Aorta (tissue), 5 donors: ENCODE data around the gene MGLL. TPM values are rescaled to one million over a fixed set of nuclear protein-coding genes. Genes with fewer than 3 reads are reported as not detected.

Experiments
- ATAC-seq: fragments of 200-7000 bp; cut with Tn5 transposase; one replicate; pipeline ENCODE4 v1.9.1; 2022; ENCODE audit warnings: moderate library complexity; ENCODE audit not compliant: low FRiP score
- DNase-seq, 2 donors: peaks; one replicate each; pipeline ENCODE4 v3.0.0-alpha.2; 2020
- H3K27ac ChIP-seq, 2 donors: one replicate each; pipeline ENCODE4 v1.5.1; 2013; ENCODE audit warnings: low read length in 2 of 2, mild to moderate bottlenecking in 2 of 2, moderate library complexity in 2 of 2, control low read depth in 1 of 2, inconsistent platforms in 1 of 2, low read depth in 1 of 2
- H3K27me3 ChIP-seq, 2 donors: one replicate each; pipeline ENCODE4 v1.6.1; 2013; ENCODE audit warnings: control low read depth in 1 of 2, low read length in 1 of 2, mild to moderate bottlenecking in 1 of 2, moderate library complexity in 1 of 2; ENCODE audit not compliant: insufficient read depth in 2 of 2, control insufficient read depth in 1 of 2
- H3K36me3 ChIP-seq, 2 donors: one replicate each; pipeline ENCODE4 v1.6.1; 2013; ENCODE audit warnings: control low read depth in 1 of 2, low read length in 1 of 2, mild to moderate bottlenecking in 1 of 2; ENCODE audit not compliant: insufficient read depth in 2 of 2, control insufficient read depth in 1 of 2
- H3K4me1 ChIP-seq, 2 donors: one replicate each; pipeline ENCODE4 v1.6.1; 2013; ENCODE audit warnings: low read length in 2 of 2, control low read depth in 1 of 2, mild to moderate bottlenecking in 1 of 2, moderate library complexity in 1 of 2; ENCODE audit not compliant: insufficient read depth in 2 of 2, control insufficient read depth in 1 of 2
- H3K4me3 ChIP-seq, 2 donors: one replicate each; pipeline ENCODE4 v1.5.1; 2013; ENCODE audit warnings: low read length in 2 of 2, control low read depth in 1 of 2, mild to moderate bottlenecking in 1 of 2
- H3K9me3 ChIP-seq: one replicate; pipeline ENCODE4 v1.6.1; 2013; ENCODE audit warnings: mild to moderate bottlenecking, low read length; ENCODE audit not compliant: control insufficient read depth
- WGBS, 2 donors: extraction: QIAGEN DNeasy Blood & Tissue Kit; methylation state at CpG; one replicate each; pipeline ENCODE4 v1.1.7; 2013; 5-methylcytosine and 5-hydroxymethylcytosine counted together
- intact Hi-C, 2 donors: fragments of 100-400 bp; cut with DNase I; formaldehyde crosslinking; loops; one replicate each; pipeline versions ENCODE4 v1.14.2 to v1.15.0; 2022
- polyA plus RNA-seq, 2 donors: library from polyadenylated mRNA; stranded (reverse); fragments of 200-250 nt; gene quantifications; one replicate each; pipeline ENCODE4 v1.2.3, GENCODE V29; 2013
- total RNA-seq, 2 donors: library from RNA; stranded (reverse); fragmentation: NEBNext Ultra II Directional; extraction: Animal tissue kit (Norgen Biotek cat#: 25700); gene quantifications; one replicate each; pipeline ENCODE4 v1.2.1, GENCODE V29; 2021
- donor health status: healthy with polysubstance abuse.
- donor health status: Bipolar disorder and iron deficiency.
- donor health status: DM: no; HTN: no; CAD: no.
- donor health status: DM: no; HTN: no; CAD: no.
- donor health status: DM: yes; HTN: yes; CAD: no.

Gene MGLL
- total and polyA plus RNA-seq, 4 donors, result 18.3 to 85.3 (median 50.7) TPM

DNA sequence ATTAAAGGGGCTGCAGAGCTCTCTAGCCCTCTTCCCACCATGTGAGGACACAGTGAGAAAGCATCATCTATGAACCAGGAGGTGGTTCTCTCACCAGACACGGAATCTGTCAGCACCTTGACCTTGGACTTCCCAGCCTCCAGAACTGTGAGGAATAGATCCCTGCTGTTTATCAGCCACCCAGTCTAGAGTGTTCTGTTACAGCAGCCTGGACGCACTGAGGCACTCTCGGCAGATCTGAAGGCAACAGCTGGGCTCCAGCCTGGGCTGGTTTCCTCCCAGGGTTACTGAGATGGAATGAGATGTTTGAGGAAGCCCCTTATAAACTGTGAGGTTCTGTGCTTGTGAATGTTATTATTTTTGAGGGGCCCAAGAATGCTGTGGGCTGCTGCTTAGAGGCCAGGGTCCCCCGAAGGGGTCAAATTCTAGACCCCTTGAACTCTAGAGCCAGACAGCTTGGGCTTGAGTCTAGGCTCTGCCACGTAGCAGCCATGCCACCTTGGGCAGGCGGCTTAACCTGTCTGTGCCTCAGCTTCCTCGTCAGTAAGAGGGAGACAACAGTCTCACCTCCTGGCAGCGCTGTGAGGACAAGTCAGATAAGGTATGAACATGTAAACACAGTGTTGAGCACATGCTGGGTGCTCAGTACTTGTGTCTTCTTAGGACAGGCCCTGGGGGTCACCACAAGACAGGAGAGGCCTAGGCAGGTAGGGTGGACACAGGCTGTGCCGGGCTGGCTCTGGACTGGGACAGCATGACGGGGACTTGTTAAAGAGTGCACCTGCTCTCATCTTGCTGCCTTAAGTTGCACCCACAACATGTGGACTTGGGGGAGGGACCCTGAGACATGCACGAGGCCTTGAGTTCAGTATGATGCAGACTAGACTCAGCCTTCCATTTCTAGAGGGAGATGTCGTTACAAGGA is 49.2 kb downstream of the MGLL start:
- intact Hi-C loops, result no loop called here
- no peaks in the 10 kb centered on the region for H3K4me1 ChIP-seq
- no peak overlapping the region for H3K4me3 ChIP-seq
- no peaks in the 10 kb centered on the region for H3K27me3 ChIP-seq
- no peaks in the 10 kb centered on the region for H3K36me3 ChIP-seq
- no peaks in the 10 kb centered on the region for H3K9me3 ChIP-seq
- ATAC-seq (no peak), DNase-seq (peak in 1 of 2 donors; percentile 61)
- WGBS, 2 donors, result 95% methylated on average over 12 of the region's 12 CpGs
- no peak overlapping the region for H3K27ac ChIP-seq

GRCh38 chr3:127772273-127772672 is 50.0 kb downstream of the MGLL start:
- intact Hi-C loops, result no loop called here
- DNase-seq, result peak in 1 of 2 donors; percentile 20
- Histone ChIP-seq H3K36me3 (no peaks in the 10 kb centered on the region), H3K4me3 (no peak overlapping the region), H3K27me3 (no peaks in the 10 kb centered on the region), H3K9me3 (no peaks in the 10 kb centered on the region), H3K4me1 (no peaks in the 10 kb centered on the region), H3K27ac (no peak overlapping the region)
- no peak for ATAC-seq
- WGBS, 2 donors, result 87 to 92% methylated on average over 5 of the region's 5 CpGs

GRCh38 chr3:127771746-127772145 is 50.6 kb downstream of the MGLL start:
- H3K27ac ChIP-seq, result no peak overlapping the region
- H3K4me1 ChIP-seq, result no peaks in the 10 kb centered on the region
- 90 to 92% methylated on average over 7 of the region's 7 CpGs for WGBS, 2 donors
- no peaks in the 10 kb centered on the region for H3K9me3 ChIP-seq
- no peaks in the 10 kb centered on the region for H3K27me3 ChIP-seq
- intact Hi-C loops, result no loop called here
- H3K36me3 ChIP-seq, result no peaks in the 10 kb centered on the region
- DNase-seq, result peak in 1 of 2 donors; percentile 25
- no peak for ATAC-seq
- no peak overlapping the region for H3K4me3 ChIP-seq

- no peak for ATAC-seq
- DNase-seq, result peak in 1 of 2 donors; percentile 38
- no peaks in the 10 kb centered on the region for H3K27me3 ChIP-seq
- no peak overlapping the region for H3K4me3 ChIP-seq
- no peaks in the 10 kb centered on the region for H3K9me3 ChIP-seq
- H3K4me1 ChIP-seq, result no peaks in the 10 kb centered on the region
- H3K36me3 ChIP-seq, result no peaks in the 10 kb centered on the region
- WGBS, 2 donors, result 94 to 98% methylated on average over 6 of the region's 6 CpGs
- intact Hi-C loops, result no loop called here
- no peak overlapping the region for H3K27ac ChIP-seq
Observed at GRCh38 chr3:127770671-127771355, 51.5 kb downstream of the MGLL start.

GRCh38 chr3:127769284-127770081 is 52.8 kb downstream of the MGLL start:
- Histone ChIP-seq H3K4me3 (no peak overlapping the region), H3K4me1 (no peaks in the 10 kb centered on the region), H3K27ac (no peak overlapping the region), H3K27me3 (no peaks in the 10 kb centered on the region), H3K9me3 (no peaks in the 10 kb centered on the region), H3K36me3 (no peaks in the 10 kb centered on the region)
- DNase-seq (peak in 1 of 2 donors; percentile 72), ATAC-seq (no peak)
- intact Hi-C loops, result loop anchor here in 1 of 2 donors (5.0 to 10.0 kb wide), 2 partner anchors 53 to 185 kb away; partner anchors contain the start of gene MGLL
- WGBS, 2 donors, result 95 to 98% methylated on average over 13 of the region's 13 CpGs

- ATAC-seq, result peak; percentile 81
Observed at GRCh38 chr3:127768346-127769008, 53.8 kb downstream of the MGLL start.

GRCh38 chr3:127767126-127767525 is 55.2 kb downstream of the MGLL start:
- intact Hi-C loops, result loop anchor here in 1 of 2 donors (5.0 to 10.0 kb wide), 2 partner anchors 55 to 188 kb away; partner anchors contain the start of gene MGLL
- Histone ChIP-seq H3K27ac (no peak overlapping the region), H3K27me3 (no peaks in the 10 kb centered on the region), H3K9me3 (no peaks in the 10 kb centered on the region), H3K4me1 (peaks cover 0 to 4% of the 10 kb centered on the region in 2 donors), H3K36me3 (no peaks in the 10 kb centered on the region), H3K4me3 (no peak overlapping the region)
- DNase-seq (no peak), ATAC-seq (no peak)
- WGBS, 2 donors, result 94 to 97% methylated on average over 1 of the region's 1 CpG

More at GRCh38 chr3:127768346-127769008, 53.8 kb downstream of the MGLL start:
- Histone ChIP-seq H3K27ac (peak overlapping the region in 1 of 2 donors; percentile 65), H3K4me3 (no peak overlapping the region), H3K9me3 (no peaks in the 10 kb centered on the region), H3K36me3 (no peaks in the 10 kb centered on the region), H3K4me1 (no peaks in the 10 kb centered on the region), H3K27me3 (no peaks in the 10 kb centered on the region)
- WGBS, 2 donors, result 51 to 52% methylated on average over 4 of the region's 4 CpGs
- DNase-seq, result peak; percentile 76 to 77
- intact Hi-C loops, result loop anchor here in 1 of 2 donors (5.0 to 10.0 kb wide), 2 partner anchors 54 to 186 kb away; partner anchors contain the start of gene MGLL

- Histone ChIP-seq H3K27ac (no peak overlapping the region), H3K4me3 (no peak overlapping the region), H3K4me1 (peaks cover 0 to 4% of the 10 kb centered on the region in 2 donors), H3K9me3 (no peaks in the 10 kb centered on the region), H3K27me3 (no peaks in the 10 kb centered on the region), H3K36me3 (no peaks in the 10 kb centered on the region)
- no peak for DNase-seq
- intact Hi-C loops, result loop anchor here in 1 of 2 donors (5.0 to 10.0 kb wide), 2 partner anchors 57 to 189 kb away; partner anchors contain the start of gene MGLL
- WGBS, 2 donors, result 97 to 98% methylated on average over 7 of the region's 7 CpGs
- no peak for ATAC-seq
Observed at GRCh38 chr3:127765735-127766134, 56.6 kb downstream of the MGLL start.
